Liver (tissue), 3 donors: Measurements from ENCODE around the gene HDAC9.

Experiments used
- CTCF ChIP-seq: fragments of 150-350 bp; IDR thresholded peaks from 2 replicates; pipeline ENCODE4 v1.5.1; 2017; ENCODE audit warnings: improper control_type of control experiment, low read depth, low read length; ENCODE audit not compliant: missing input control
- GABPA ChIP-seq, 2 donors: IDR thresholded peaks in 1 of 2; conservative IDR thresholded peaks in 1 of 2; 2 replicates each; pipeline ENCODE4 v1.6.1; 2016; ENCODE audit warnings: antibody characterized with exemption in 2 of 2, mild to moderate bottlenecking in 1 of 2, moderate library complexity in 1 of 2
- MAX ChIP-seq: IDR thresholded peaks from 2 replicates; pipeline ENCODE4 v1.6.1; 2016; ENCODE audit warnings: antibody characterized with exemption
- RAD21 ChIP-seq, 2 donors: IDR thresholded peaks; 2 replicates each; pipeline ENCODE4 v1.6.1; 2016; ENCODE audit warnings: antibody characterized with exemption in 2 of 2, mild to moderate bottlenecking in 2 of 2
- REST ChIP-seq: IDR thresholded peaks from 2 replicates; pipeline ENCODE4 v1.6.1; 2016; ENCODE audit warnings: antibody characterized with exemption, mild to moderate bottlenecking
- SP1 ChIP-seq: IDR thresholded peaks from 2 replicates; pipeline ENCODE4 v1.6.1; 2018; ENCODE audit warnings: antibody characterized with exemption, mild to moderate bottlenecking
- TAF1 ChIP-seq: conservative IDR thresholded peaks from 2 replicates; pipeline ENCODE4 v1.6.1; 2016; ENCODE audit warnings: antibody characterized with exemption, mild to moderate bottlenecking
- donor health status: healthy.
- donor health status: healthy.

- TF ChIP-seq CTCF (no peak), REST (no peak), SP1 (no peak), TAF1 (no peak), GABPA (IDR thresholded peaks at IDR 0.05 in 1 of 2, conservative IDR thresholded peaks at IDR 0.05 in 1 of 2) (no peak), MAX (no peak), RAD21 (IDR thresholded peaks at IDR 0.05) (no peak)
These were observed 376.8 kb downstream of the HDAC9 start for GRCh38 chr7:18872344-18872743.
